ENCODE measurements around the gene EHMT1. TPM values are rescaled to one million over a fixed set of nuclear protein-coding genes. Genes with fewer than 3 reads are reported as not detected.
"Not testable (repeated sequence)": the region's sequence is repeated elsewhere in the genome, so short reads cannot be mapped to it uniquely, and the experiment has no call there.

EHMT1 gene
- total RNA-seq, 1 donor from 2014 or later = 30.5 TPM

DNA sequence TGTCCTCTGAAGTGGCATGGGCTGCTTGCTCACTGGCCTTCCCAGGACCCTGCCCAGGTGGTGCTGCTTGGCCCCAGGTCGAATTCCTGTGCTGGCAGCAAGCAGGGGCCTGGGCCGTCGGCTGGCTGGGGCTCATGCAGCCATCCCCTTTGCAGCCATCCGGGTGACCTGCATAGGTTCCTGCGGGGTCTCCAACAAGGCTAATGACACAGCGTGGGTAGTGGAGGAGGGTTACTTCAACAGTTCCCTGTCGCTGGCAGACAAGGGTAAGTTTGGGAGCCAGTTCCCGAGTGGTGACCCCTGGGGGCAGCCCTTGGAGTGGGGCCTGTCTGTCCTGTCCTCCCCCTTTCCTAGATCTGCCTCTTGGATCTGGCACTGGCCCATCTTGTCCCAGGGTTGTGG lies 6.1 kb upstream of the EHMT1 start:
- peak; percentile 34 for DNase-seq (ENCODE audit: missing footprints)
- intact Hi-C loops (cut with DNase I) = no loop called here
- ATAC-seq = no peak

DNA sequence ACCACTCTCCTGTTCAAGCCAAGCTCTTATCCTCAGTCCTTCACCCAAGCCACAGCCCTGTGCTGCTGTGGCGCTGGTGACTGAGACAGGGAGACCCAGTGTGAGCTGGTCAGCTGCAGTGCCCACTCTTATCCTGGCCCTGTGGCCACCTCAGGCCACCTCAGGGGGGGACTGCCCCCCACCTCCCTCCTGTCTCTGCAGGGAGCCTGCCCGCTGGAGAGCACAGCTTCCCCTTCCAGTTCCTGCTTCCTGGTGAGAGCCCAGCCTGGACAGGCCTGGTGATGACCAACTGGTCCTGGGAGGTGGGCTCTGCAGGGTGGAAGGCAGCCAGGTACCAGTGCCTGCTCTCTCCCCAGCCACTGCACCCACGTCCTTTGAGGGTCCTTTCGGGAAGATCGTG lies 5.5 kb upstream of the EHMT1 start:
- intact Hi-C loops (cut with DNase I) = no loop called here
- peak; percentile 51 for DNase-seq (ENCODE audit: missing footprints)
- no peak for ATAC-seq

DNA sequence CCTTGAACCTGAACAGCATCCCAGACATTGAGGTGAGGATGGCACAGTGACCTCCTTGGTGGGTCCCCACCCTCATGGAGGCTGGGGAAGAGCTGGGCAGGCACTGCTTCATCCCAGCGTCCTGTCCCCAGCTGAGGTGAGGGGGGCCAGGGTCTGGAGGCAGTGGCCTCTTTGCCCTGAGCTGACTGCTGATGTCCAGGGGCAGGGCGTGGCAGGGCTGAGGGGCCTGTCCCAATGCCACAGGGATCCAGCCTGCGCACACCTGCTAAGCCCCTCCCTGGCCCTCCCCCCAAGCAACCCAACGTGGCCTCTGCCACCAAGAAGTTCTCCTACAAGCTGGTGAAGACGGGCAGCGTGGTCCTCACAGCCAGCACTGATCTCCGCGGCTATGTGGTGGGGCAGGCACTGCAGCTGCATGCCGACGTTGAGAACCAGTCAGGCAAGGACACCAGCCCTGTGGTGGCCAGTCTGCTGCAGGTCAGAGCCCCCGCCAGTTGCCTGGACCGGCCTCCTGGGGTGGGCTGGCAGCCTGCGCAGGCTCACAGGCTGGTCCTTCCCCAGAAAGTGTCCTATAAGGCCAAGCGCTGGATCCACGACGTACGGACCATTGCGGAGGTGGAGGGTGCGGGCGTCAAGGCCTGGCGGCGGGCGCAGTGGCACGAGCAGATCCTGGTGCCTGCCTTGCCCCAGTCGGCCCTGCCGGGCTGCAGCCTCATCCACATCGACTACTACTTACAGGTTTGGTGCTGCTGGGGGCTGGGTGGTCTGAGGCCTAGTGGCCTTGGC lies 4.9 kb upstream of the EHMT1 start:
- DNase-seq (ENCODE audit: missing footprints) (peak; percentile 41), ATAC-seq (no peak)
- intact Hi-C loops (cut with DNase I) = no loop called here

DNA sequence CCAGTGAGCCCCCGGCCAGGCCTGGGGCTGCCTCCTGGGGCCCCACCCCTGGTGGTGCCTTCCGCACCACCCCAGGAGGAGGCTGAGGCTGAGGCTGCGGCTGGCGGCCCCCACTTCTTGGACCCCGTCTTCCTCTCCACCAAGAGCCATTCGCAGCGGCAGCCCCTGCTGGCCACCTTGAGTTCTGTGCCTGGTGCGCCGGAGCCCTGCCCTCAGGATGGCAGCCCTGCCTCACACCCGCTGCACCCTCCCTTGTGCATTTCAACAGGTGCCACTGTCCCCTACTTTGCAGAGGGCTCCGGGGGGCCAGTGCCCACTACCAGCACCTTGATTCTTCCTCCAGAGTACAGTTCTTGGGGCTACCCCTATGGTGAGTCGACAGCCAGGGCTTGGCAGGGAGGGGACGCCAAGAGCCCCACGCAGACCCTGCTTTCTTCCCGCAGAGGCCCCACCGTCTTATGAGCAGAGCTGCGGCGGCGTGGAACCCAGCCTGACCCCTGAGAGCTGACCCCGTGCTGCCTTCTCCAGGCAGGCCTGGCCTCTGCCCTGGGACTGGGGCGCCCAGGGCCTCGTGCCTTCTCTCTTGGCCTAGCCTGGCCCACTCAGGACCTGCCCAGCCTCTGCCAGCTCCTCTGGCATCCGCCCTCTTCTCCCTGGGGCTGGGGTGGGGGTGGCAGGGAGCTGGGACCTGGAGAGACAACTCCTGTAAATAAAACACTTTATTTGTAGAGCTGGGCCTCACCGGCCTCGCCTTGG lies 4.0 kb upstream of the EHMT1 start:
- ATAC-seq (no peak), DNase-seq (ENCODE audit: missing footprints) (peak; percentile 56)
- intact Hi-C loops (cut with DNase I) = no loop called here

- intact Hi-C loops (cut with DNase I) = no loop called here
- DNase-seq (ENCODE audit: missing footprints) (peak; percentile 42), ATAC-seq (no peak)
These were observed 3.4 kb upstream of the EHMT1 start for GRCh38 chr9:137615387-137615871.

DNA sequence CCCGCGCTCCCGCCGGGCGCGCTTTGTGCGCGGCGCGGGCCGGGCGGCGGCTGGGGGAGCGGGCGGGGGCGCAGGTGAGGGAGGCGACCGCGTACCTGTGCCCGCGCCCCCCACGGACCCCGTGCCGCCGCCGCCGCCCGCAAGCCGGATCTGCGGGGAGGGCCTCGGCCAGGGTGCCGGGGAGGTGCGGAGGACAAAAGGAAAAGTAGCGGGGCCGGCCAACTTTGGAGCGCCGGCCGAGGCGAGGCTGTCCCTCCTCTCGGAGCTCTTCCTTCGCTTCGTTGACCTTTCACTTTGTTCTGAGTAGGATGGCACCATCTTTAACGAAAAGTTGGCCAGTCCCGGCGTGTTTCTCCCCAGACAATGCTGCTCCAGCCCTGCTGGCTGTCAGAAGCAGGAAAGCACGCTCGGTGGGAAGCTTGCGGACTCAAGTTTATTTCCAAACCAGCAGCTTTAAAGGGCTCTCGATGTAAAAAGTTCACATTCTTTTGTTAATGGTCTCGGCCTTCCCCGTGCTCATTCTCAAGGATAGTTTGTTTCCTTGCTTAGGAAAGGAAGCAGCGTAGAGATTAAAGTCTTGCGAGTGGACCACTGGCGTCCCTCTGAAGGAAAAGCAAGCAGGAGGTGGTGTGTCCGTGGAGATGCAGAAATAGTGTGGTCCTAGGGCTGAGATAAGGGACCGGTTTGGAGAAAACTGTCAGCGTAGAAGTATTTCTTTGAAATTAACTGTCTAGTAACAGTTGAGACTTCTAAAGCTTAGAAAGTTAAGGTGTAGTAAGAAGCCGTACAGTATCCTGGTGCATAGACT lies 639 bp downstream of the EHMT1 start:
- DNase-seq (ENCODE audit: missing footprints) (no peak), ATAC-seq (no peak)
- intact Hi-C loops (cut with DNase I) = loop anchor here (5.0 kb wide), 1 partner anchor 48 kb away; no protein-coding TSS in a partner anchor

GRCh38 chr9:137620048-137620405 lies 1.2 kb downstream of the EHMT1 start:
- DNase-seq (ENCODE audit: missing footprints) = no peak
- intact Hi-C loops (cut with DNase I) = loop anchor here (5.0 kb wide), 1 partner anchor 47 kb away; no protein-coding TSS in a partner anchor
- ATAC-seq = no peak

DNA sequence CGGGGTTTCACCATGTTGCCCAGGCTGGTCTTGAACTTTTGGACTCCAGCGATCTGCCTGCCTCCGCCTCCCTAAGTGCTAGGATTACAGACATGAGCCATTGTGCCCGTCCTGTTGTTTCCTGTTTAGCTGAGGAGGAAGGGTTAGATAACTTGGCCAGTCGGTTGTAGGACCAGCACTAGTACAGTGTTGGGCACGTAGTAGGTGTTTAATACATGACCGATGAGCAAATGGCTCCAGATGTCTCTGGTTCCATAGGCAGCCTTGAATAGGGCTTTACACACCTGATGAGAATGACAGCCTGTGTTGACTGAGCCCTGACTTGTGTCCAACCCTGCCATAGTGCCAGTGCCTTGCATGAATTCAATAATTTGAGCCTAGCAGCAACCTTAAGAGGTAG lies 1.8 kb downstream of the EHMT1 start:
- no peak for DNase-seq (ENCODE audit: missing footprints)
- intact Hi-C loops (cut with DNase I) = loop anchor here (5.0 kb wide), 1 partner anchor 47 kb away; no protein-coding TSS in a partner anchor
- ATAC-seq = no peak

DNA sequence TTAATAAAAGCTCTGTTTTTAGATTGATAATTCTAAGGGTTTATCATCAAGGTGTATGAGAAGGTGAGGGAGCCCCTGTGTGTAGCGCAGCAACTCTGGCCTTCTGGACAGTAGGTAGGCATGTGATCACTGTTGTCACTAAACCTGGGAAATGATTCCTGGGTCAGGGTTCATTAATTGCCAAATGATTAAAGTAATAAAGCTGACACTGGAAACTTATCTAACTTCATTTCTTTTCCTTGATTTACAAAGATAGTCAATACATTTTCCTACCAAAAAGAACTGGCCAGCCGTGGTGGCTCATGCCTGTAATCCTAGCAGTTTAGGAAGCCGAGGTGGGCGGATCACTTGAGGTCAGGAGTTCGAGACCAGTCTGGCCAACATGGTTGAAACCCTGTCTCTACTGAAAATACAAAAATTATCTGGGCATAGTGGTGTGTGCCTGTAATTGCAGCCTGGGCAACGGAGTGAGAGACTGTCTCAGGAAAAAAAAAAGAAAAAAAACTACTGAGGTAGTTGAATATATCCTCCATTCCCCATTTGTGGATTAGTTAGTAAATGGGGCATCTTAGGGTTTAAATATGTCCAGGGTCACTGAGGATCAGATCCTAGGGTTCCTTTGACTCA lies 2.4 kb downstream of the EHMT1 start:
- no peak for DNase-seq (ENCODE audit: missing footprints)
- intact Hi-C loops (cut with DNase I) = loop anchor here (5.0 kb wide), 1 partner anchor 46 kb away; no protein-coding TSS in a partner anchor
- ATAC-seq = no peak

DNA sequence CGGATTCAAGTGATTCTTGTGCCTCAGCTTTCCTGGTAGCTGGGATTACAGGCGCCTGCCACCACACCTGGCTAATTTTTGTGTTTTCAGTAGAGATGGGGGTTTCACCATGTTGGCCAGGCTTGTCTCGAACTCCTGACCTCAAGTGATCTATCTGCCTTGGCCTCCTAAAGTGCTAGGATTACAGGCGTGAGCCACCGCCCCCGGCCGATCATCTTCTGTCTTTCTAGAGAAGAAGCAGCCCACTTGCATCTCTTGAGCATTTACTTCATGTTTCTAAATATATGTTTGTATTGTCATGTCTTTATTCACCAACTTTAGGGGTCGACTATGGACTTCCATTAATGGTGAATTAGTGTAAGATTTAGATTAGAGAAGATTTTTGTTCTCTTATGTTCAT lies 3.4 kb downstream of the EHMT1 start:
- ATAC-seq; DNase-seq (ENCODE audit: missing footprints): not testable (repeated sequence)
- intact Hi-C loops (cut with DNase I) = loop anchor here (5.0 kb wide), 1 partner anchor 45 kb away; no protein-coding TSS in a partner anchor

DNA sequence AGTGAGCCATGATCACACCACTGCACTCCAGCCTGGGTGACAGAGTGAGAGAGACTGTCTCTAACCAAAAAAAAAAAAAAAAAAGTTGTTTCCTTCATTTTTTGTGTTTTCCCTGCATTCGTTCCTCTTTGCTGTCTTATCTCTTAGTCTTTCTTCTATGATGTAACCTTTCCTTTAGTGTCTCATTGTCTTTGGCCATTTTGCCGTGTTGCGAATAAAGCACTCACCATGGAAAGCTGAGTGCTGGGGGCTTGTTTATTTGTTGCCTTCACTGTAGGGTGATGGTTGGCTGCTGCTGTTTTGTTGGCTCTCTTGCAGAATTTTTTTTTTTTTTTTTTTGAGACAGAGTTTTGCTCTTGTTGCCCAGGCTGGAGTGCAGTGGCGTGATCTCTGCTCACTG lies 7.7 kb downstream of the EHMT1 start:
- DNase-seq (ENCODE audit: missing footprints) = no peak
- intact Hi-C loops (cut with DNase I) = no loop called here
- no peak for ATAC-seq

DNA sequence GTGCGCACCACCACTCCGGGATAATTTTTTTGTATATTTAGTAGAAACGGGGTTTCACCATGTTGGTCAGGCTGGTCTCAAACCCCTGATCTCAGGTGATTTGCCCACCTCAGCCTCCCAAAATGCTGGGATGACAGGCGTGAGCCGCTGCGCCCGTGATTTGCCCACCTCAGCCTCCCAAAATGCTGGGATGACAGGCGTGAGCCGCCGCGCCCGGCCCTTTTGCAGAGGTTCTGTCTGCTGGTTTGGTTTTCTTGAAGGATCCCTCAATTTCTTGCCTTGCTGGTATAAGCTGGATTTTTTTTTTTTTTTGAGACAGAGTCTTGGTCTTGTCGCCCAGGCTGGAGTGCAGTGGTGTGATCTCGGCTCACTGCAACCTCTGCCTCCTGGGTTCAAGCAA lies 8.6 kb downstream of the EHMT1 start:
- ATAC-seq; intact Hi-C loops (cut with DNase I): not testable (repeated sequence)
- DNase-seq (ENCODE audit: missing footprints) = peak; percentile 39

GRCh38 chr9:137630126-137630525 lies 11.3 kb downstream of the EHMT1 start:
- ATAC-seq (no peak), DNase-seq (ENCODE audit: missing footprints) (no peak)
- intact Hi-C loops (cut with DNase I) = no loop called here

DNA sequence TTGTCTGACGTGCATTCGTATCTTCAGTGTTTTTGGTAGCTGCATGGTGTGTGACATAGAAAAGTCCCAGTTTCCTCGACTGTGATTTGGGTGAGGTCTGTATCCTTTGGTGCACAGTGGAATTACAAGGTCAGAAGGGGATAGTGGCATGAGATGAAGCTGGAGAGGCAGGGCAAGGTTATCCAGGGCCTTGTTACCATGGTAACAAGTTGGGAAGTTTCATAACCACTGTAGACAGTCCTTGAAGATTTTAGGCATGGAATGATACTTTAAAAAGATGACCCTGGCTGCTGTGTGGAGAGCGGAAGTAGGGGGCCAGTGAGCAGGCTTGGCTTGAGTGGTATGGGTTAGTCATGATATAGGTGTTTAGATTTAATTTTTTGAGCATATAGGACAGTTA lies 11.9 kb downstream of the EHMT1 start:
- ATAC-seq (no peak), DNase-seq (ENCODE audit: missing footprints) (no peak)
- intact Hi-C loops (cut with DNase I) = no loop called here

GRCh38 chr9:137631345-137632229 lies 12.8 kb downstream of the EHMT1 start:
- ATAC-seq = peak; percentile 18
- intact Hi-C loops (cut with DNase I) = no loop called here
- no peak for DNase-seq (ENCODE audit: missing footprints)

GRCh38 chr9:137632230-137633161 lies 13.7 kb downstream of the EHMT1 start:
- intact Hi-C loops (cut with DNase I) = no loop called here

DNA sequence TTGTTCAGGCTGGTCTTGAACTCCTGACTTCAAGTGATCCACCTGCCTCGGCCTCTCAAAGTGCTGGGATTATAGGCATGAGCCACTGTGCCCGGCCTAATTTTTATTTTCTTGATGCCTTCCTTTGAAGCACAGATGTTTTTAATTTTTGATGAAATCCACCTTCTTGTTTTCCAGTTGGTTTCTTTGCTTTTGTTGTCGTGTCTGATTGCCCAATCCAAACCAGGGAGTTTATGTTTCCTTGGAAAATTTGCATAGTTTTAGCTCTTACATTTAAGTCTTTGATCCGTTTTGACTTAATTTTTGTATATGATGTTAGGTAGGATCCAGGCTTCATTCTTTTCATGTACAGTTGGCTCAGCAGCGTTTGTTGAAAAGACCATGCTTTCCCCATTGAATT lies 15.2 kb downstream of the EHMT1 start:
- intact Hi-C loops (cut with DNase I) = no loop called here
- DNase-seq (ENCODE audit: missing footprints) = no peak
- ATAC-seq = no peak

More at GRCh38 chr9:137632230-137633161, 13.7 kb downstream of the EHMT1 start:
- DNase-seq (ENCODE audit: missing footprints) (no peak), ATAC-seq (peak; percentile 43)
